Measurements from ENCODE around the gene PEX14.

DNA sequence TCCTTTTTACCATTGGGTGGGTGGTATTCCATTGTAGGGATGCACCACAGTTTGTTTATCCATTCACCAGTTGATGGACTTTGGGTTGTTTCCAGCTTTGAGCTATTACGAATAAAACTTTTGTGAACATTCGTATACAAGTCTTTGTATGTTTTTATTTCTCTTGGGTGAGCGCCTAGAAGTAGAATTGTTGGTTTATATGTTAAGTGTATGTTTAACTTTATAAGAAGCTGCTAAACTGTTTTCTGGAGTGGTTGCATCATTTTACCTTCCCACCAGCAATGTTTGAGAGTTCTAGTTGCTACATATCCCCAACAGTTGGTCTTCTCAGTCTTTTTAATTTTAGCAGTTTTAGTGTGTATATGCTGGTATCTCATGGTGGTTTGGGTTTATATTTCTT is 132.5 kb downstream of the PEX14 start:
- TF ChIP-seq, protein P1, sequence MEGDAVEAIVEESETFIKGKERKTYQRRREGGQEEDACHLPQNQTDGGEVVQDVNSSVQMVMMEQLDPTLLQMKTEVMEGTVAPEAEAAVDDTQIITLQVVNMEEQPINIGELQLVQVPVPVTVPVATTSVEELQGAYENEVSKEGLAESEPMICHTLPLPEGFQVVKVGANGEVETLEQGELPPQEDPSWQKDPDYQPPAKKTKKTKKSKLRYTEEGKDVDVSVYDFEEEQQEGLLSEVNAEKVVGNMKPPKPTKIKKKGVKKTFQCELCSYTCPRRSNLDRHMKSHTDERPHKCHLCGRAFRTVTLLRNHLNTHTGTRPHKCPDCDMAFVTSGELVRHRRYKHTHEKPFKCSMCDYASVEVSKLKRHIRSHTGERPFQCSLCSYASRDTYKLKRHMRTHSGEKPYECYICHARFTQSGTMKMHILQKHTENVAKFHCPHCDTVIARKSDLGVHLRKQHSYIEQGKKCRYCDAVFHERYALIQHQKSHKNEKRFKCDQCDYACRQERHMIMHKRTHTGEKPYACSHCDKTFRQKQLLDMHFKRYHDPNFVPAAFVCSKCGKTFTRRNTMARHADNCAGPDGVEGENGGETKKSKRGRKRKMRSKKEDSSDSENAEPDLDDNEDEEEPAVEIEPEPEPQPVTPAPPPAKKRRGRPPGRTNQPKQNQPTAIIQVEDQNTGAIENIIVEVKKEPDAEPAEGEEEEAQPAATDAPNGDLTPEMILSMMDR (IDR thresholded peaks at IDR 0.05) = no peak
- TF ChIP-seq POLR2A (IDR thresholded peaks at IDR 0.05) = no peak
